Ovary (tissue), 9 donors: ENCODE data around the gene DMXL1. TPM values are rescaled to one million over a fixed set of nuclear protein-coding genes. Genes with fewer than 3 reads are reported as not detected.

Experiments used
- DNase-seq, 5 donors: peaks; one replicate each; pipeline ENCODE4 v3.0.0-alpha.2; 2019 to 2020
- H3K27ac ChIP-seq, 2 donors: fragments of 200-600 bp; one replicate each; pipeline versions ENCODE4 v1.5.1 to v1.8.0; 2019 to 2022
- H3K27me3 ChIP-seq: fragments of 200-600 bp; one replicate; pipeline ENCODE4 v1.8.0; 2022
- H3K36me3 ChIP-seq: fragments of 200-600 bp; sonication (generic); one replicate; pipeline ENCODE4 v1.5.1; 2019
- H3K4me1 ChIP-seq: one replicate; pipeline ENCODE4 v1.8.1; 2013; ENCODE audit warnings: mild to moderate bottlenecking, moderate library complexity; ENCODE audit not compliant: insufficient read depth
- H3K4me3 ChIP-seq: fragments of 200-600 bp; sonication (generic); one replicate; pipeline ENCODE4 v1.5.1; 2017
- H3K9me3 ChIP-seq, 2 donors: fragments of 200-600 bp in 1 of 2; sonication (generic) in 1 of 2; one replicate each; pipeline versions ENCODE4 v1.5.1 to v1.8.1; 2013 to 2019; ENCODE audit warnings: mild to moderate bottlenecking in 1 of 2, moderate library complexity in 1 of 2
- EP300 ChIP-seq: sonication (generic); formaldehyde crosslinking; IDR thresholded peaks from one replicate; pipeline ENCODE4 v1.6.1; 2017; ENCODE audit warnings: antibody characterized with exemption
- POLR2A ChIP-seq: fragments of 450-650 bp; IDR thresholded peaks from one replicate; pipeline ENCODE4 v1.6.1; 2017; ENCODE audit warnings: antibody characterized with exemption, mild to moderate bottlenecking, moderate library complexity
- WGBS, 3 donors: extraction: QIAGEN DNeasy Blood & Tissue Kit in 1 of 3; methylation state at CpG; one replicate each; pipeline versions ENCODE4 v1.1.5 to v1.1.7; 2013 to 2017; 5-methylcytosine and 5-hydroxymethylcytosine counted together
- intact Hi-C, 4 donors: fragments of 100-400 bp; cut with DNase I; formaldehyde crosslinking; loops; one replicate each; pipeline versions ENCODE4 v1.11.0 to v1.15.1; 2022 to 2023
- polyA plus RNA-seq, 2 donors: library from polyadenylated mRNA; stranded (reverse); fragments of 200-250 nt in 1 of 2; fragments of 350-450 nt in 1 of 2; fragmentation: Illumina TruSeq in 1 of 2; extraction: RNeasy Lipid Tissue Mini Kit (QIAGEN cat#74804) in 1 of 2; gene quantifications; one replicate each; pipeline ENCODE4 v1.2.3, GENCODE V29; 2013 to 2014
- total RNA-seq, 7 donors: library from RNA; depleted of rRNA in 2 of 7; stranded (reverse); fragments of >200 nt in 2 of 7; fragmentation: NEBNext Ultra II Directional in 3 of 7; extraction: Animal tissue kit (Norgen Biotek cat#: 25700) in 3 of 7; gene quantifications; one replicate each; pipeline versions ENCODE4 v1.1.0 to v1.2.4, GENCODE V29; 2016 to 2023
- TF ChIP-seq, protein P1 (sequence below), 3 donors: fragments of 450-650 bp in 2 of 3; fragments of 200-600 bp in 1 of 3; IDR thresholded peaks; one replicate each; pipeline versions ENCODE4 v1.5.1 to v1.8.0; 2016 to 2022; ENCODE audit warnings: antibody characterized with exemption in 3 of 3, mild to moderate bottlenecking in 1 of 3
- donor health status: DM: no; HTN: no; CAD: no; lungs with moderate emphysema.
- donor health status: DM: no; HTN: no; CAD: no.
- donor health status: Bipolar disorder and iron deficiency.
- donor health status: DM: yes; HTN: yes; CAD: no.
- donor health status: DM: no; HTN: no; CAD: no.
- donor health status: DM: yes; HTN: yes; CAD: no.

The DMXL1 gene
- total and polyA plus RNA-seq, 9 donors, result 11.9 to 50.1 (median 39.1) TPM

DNA sequence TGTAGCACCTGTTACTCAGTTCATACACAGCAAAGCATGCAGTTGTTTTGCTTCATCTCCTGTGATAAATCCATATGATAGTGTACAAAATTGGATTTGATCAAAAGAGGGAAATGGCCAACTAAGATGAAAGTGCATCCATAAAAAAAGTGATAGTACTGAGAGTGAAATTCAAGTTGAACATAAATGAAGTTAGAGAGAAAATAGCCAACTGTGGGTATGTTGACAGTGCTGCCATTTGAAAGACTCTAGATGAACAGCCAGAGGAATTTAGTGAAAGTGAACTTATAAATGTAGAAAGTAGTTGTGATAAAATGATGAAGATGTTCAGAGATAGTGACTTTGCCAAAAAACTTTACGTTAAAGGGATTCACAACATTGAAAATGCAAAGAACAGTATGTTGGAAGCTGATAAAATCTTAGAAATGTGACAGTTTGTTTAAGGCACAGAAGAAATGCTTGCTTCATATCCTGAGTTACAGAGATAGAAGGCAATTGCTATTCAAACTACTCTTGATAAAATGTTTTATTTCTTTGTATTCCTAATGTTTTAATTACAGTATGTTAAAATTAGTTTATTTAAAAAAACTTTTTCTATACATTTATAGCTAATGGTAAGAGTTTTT, 119.7 kb downstream of the DMXL1 start:
- Histone ChIP-seq H3K4me1 (no peaks in the 10 kb centered on the region), H3K27ac (no peak overlapping the region), H3K4me3 (no peak overlapping the region), H3K36me3 (no peaks in the 10 kb centered on the region), H3K27me3 (no peaks in the 10 kb centered on the region), H3K9me3 (no peaks in the 10 kb centered on the region)
- WGBS, 3 donors, result 95 to 96% (median 96%) methylated on average over 1 of the region's 1 CpG
- DNase-seq, result no peak
- intact Hi-C loops, result no loop called here
- TF ChIP-seq EP300 (no peak), POLR2A (no peak)
- TF ChIP-seq, protein P1, sequence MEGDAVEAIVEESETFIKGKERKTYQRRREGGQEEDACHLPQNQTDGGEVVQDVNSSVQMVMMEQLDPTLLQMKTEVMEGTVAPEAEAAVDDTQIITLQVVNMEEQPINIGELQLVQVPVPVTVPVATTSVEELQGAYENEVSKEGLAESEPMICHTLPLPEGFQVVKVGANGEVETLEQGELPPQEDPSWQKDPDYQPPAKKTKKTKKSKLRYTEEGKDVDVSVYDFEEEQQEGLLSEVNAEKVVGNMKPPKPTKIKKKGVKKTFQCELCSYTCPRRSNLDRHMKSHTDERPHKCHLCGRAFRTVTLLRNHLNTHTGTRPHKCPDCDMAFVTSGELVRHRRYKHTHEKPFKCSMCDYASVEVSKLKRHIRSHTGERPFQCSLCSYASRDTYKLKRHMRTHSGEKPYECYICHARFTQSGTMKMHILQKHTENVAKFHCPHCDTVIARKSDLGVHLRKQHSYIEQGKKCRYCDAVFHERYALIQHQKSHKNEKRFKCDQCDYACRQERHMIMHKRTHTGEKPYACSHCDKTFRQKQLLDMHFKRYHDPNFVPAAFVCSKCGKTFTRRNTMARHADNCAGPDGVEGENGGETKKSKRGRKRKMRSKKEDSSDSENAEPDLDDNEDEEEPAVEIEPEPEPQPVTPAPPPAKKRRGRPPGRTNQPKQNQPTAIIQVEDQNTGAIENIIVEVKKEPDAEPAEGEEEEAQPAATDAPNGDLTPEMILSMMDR (IDR thresholded peaks at IDR 0.05), result no peak

DNA sequence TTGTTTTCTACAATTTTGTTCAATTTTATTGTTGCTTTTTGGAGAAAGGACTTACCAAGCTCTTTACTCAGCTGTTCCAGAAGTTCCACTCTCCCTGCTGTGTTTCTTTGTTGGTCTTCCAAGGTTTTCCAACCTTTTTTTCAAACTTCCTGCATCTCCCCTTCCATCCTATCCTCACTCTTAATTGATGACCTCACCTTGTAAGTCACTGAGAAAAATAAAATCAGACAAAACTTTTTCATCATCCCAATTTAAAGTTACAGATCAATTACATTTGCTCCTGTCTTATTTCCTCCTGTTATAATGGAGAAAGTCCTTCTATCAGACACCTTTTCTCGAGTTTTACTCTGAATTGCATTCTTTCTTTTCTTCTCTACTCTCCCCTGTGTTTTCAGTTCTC, 121.1 kb downstream of the DMXL1 start:
- H3K27ac ChIP-seq, result no peak overlapping the region
- H3K27me3 ChIP-seq, result no peaks in the 10 kb centered on the region
- no peak overlapping the region for H3K4me3 ChIP-seq
- no peak for DNase-seq
- 95 to 100% (median 97%) methylated on average over 1 of the region's 1 CpG for WGBS, 3 donors
- H3K9me3 ChIP-seq, result no peaks in the 10 kb centered on the region
- TF ChIP-seq POLR2A (no peak), EP300 (no peak)
- TF ChIP-seq, protein P1 (IDR thresholded peaks at IDR 0.05), result no peak
- H3K36me3 ChIP-seq, result no peaks in the 10 kb centered on the region
- intact Hi-C loops, result no loop called here
- no peaks in the 10 kb centered on the region for H3K4me1 ChIP-seq

DNA sequence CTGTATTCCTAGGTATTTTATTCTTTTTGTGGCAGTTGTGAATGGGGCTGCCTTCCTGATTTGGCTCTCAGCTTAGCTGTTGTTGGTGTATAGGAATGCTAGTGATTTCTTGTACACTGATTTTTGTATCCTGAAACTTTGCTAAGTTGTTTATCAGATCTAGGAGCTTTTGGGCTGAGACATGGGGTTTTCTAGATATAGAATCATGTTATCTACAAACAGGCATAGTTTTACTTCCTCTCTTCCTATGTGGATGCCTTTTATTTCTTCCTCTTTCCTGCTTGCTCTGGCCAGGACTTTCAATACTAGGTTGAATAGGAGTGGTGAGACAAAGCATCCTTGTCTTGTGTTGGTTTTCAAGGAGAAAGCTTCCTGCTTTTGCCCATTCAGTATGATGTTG, 129.9 kb downstream of the DMXL1 start:
- intact Hi-C loops, result no loop called here
- Histone ChIP-seq H3K4me3 (no peak overlapping the region), H3K27me3 (no peaks in the 10 kb centered on the region), H3K4me1 (no peaks in the 10 kb centered on the region), H3K9me3 (peaks cover 0 to 8% of the 10 kb centered on the region in 2 donors), H3K27ac (no peak overlapping the region), H3K36me3 (no peaks in the 10 kb centered on the region)
- TF ChIP-seq, protein P1 (IDR thresholded peaks at IDR 0.05), result no peak
- no peak for TF ChIP-seq POLR2A
- TF ChIP-seq EP300, result no peak
- no peak for DNase-seq

- Histone ChIP-seq H3K27ac (no peak overlapping the region), H3K27me3 (no peaks in the 10 kb centered on the region), H3K36me3 (no peaks in the 10 kb centered on the region), H3K9me3 (no peaks in the 10 kb centered on the region), H3K4me1 (no peaks in the 10 kb centered on the region), H3K4me3 (no peak overlapping the region)
- intact Hi-C loops, result no loop called here
- DNase-seq, result no peak
- WGBS, 3 donors, result 92 to 96% (median 92%) methylated on average over 1 of the region's 1 CpG
- TF ChIP-seq EP300 (no peak), POLR2A (no peak)
- TF ChIP-seq, protein P1 (IDR thresholded peaks at IDR 0.05), result no peak
These were observed 136.2 kb downstream of the DMXL1 start for GRCh38 chr5:119207105-119207504.
